ENCODE results near the gene STMN3.
"Not testable (repeated sequence)": the region's sequence is repeated elsewhere in the genome, so short reads cannot be mapped to it uniquely, and the experiment has no call there.

Gene STMN3

GRCh38 chr20:63661959-63662812 is 9.0 kb upstream of the STMN3 start:
- TF ChIP-seq ZFX (IDR thresholded peaks at IDR 0.05; ENCODE audit: borderline replicate concordance) (no peak), CTCF (IDR thresholded peaks at IDR 0.05) (no peak)
- no peak overlapping the region for H3K27ac ChIP-seq

- no peak overlapping the region for H3K27ac ChIP-seq
- TF ChIP-seq ZFX (IDR thresholded peaks at IDR 0.05; ENCODE audit: borderline replicate concordance) (no peak), CTCF (IDR thresholded peaks at IDR 0.05) (no peak)
Measured at GRCh38 chr20:63661108-63661507, 7.9 kb upstream of the STMN3 start.

- TF ChIP-seq ZFX (IDR thresholded peaks at IDR 0.05; ENCODE audit: borderline replicate concordance) = no peak
- no peak for TF ChIP-seq CTCF (IDR thresholded peaks at IDR 0.05)
- no peak overlapping the region for H3K27ac ChIP-seq
Measured at GRCh38 chr20:63660622-63661021, 7.4 kb upstream of the STMN3 start.

- not testable (repeated sequence) for H3K27ac ChIP-seq
Measured at GRCh38 chr20:63660174-63660573, 7.0 kb upstream of the STMN3 start.

GRCh38 chr20:63659370-63659769 is 6.1 kb upstream of the STMN3 start:
- H3K27ac ChIP-seq = peak overlapping the region; percentile 86
- TF ChIP-seq ZFX (IDR thresholded peaks at IDR 0.05; ENCODE audit: borderline replicate concordance) = no peak
- TF ChIP-seq CTCF (IDR thresholded peaks at IDR 0.05) = no peak

GRCh38 chr20:63658749-63659187 is 5.5 kb upstream of the STMN3 start:
- TF ChIP-seq CTCF (IDR thresholded peaks at IDR 0.05) = no peak
- TF ChIP-seq ZFX (IDR thresholded peaks at IDR 0.05; ENCODE audit: borderline replicate concordance) = no peak

GRCh38 chr20:63657937-63658748 is 4.9 kb upstream of the STMN3 start, which contains the start of gene RTEL1:
RTEL1 (plus strand) TSS chr20:63658312; CDS start chr20:63659403, 1,091 bp downstream.
- H3K27ac ChIP-seq = peak within 1 kb of the TSS; percentile 86
- TF ChIP-seq ZFX (IDR thresholded peaks at IDR 0.05; ENCODE audit: borderline replicate concordance) (no peak), CTCF (IDR thresholded peaks at IDR 0.05) (no peak)

More at GRCh38 chr20:63658749-63659187, 5.5 kb upstream of the STMN3 start:
- peak overlapping the region; percentile 86 for H3K27ac ChIP-seq
